H9 (cell line): ENCODE data around the gene RNF26. TPM values are rescaled to one million over a fixed set of nuclear protein-coding genes. Genes with fewer than 3 reads are reported as not detected.
A peak's percentile ranks its signal among the peaks of the same experiment; 100 is the strongest.

Source experiments
- DNase-seq: peaks from one replicate; pipeline ENCODE4 v3.0.0-alpha.2; 2017
- H2AFZ ChIP-seq: one replicate; pipeline ENCODE4 v1.6.1; 2013; ENCODE audit warnings: mild to moderate bottlenecking, low read length, control low read depth, moderate library complexity
- H2AK5ac ChIP-seq: 2 replicates; pipeline ENCODE4 v1.6.1; 2013; ENCODE audit warnings: low read length, control low read depth, mixed read lengths; ENCODE audit not compliant: insufficient read length
- H2BK120ac ChIP-seq: one replicate; pipeline ENCODE4 v1.6.1; 2013; ENCODE audit warnings: low read depth, mild to moderate bottlenecking, low read length, control low read depth, inconsistent platforms; ENCODE audit not compliant: poor library complexity, severe bottlenecking
- H2BK12ac ChIP-seq: 2 replicates; pipeline ENCODE4 v1.6.1; 2013; ENCODE audit warnings: low read length, control low read depth, mixed read lengths, low read depth; ENCODE audit not compliant: insufficient read length
- H2BK15ac ChIP-seq: 2 replicates; pipeline ENCODE4 v1.6.1; 2013; ENCODE audit warnings: low read depth, low read length, control low read depth
- H2BK20ac ChIP-seq: one replicate; pipeline ENCODE4 v1.6.1; 2013; ENCODE audit warnings: low read depth, mild to moderate bottlenecking, low read length, control low read depth, inconsistent platforms; ENCODE audit not compliant: poor library complexity, severe bottlenecking
- H2BK5ac ChIP-seq: 2 replicates; pipeline ENCODE4 v1.6.1; 2013; ENCODE audit warnings: low read length, control low read depth, mixed read lengths; ENCODE audit not compliant: insufficient read length
- H3K14ac ChIP-seq: 2 replicates; pipeline ENCODE4 v1.6.1; 2013; ENCODE audit warnings: low read length, control low read depth; ENCODE audit not compliant: insufficient read depth
- H3K18ac ChIP-seq: 2 replicates; pipeline ENCODE4 v1.6.1; 2013; ENCODE audit warnings: low read depth, mild to moderate bottlenecking, mixed read lengths, low read length, control low read depth; ENCODE audit not compliant: insufficient read length
- H3K23ac ChIP-seq: 2 replicates; pipeline ENCODE4 v1.6.1; 2013; ENCODE audit warnings: low read length, control low read depth, mixed read lengths, low read depth; ENCODE audit not compliant: insufficient read length
- H3K23me2 ChIP-seq: 2 replicates; pipeline ENCODE4 v1.6.1; 2013; ENCODE audit warnings: low read depth, mild to moderate bottlenecking, mixed read lengths, low read length, control low read depth; ENCODE audit not compliant: insufficient read length, poor library complexity, severe bottlenecking
- H3K27ac ChIP-seq: 2 replicates; pipeline ENCODE4 v1.5.1; 2013; ENCODE audit warnings: low read length, control low read depth, mixed read lengths, low read depth; ENCODE audit not compliant: insufficient read length
- H3K27me3 ChIP-seq: 2 replicates; pipeline ENCODE4 v1.6.1; 2013; ENCODE audit warnings: low read length, control low read depth, inconsistent platforms; ENCODE audit not compliant: insufficient read depth
- H3K4ac ChIP-seq: 2 replicates; pipeline ENCODE4 v1.6.1; 2013; ENCODE audit warnings: low read depth, mild to moderate bottlenecking, control low read depth, inconsistent platforms, low read length, moderate library complexity
- H3K4me1 ChIP-seq: 2 replicates; pipeline ENCODE4 v1.6.1; 2013; ENCODE audit warnings: low read length, control low read depth, inconsistent platforms; ENCODE audit not compliant: insufficient read depth
- H3K4me2 ChIP-seq: 2 replicates; pipeline ENCODE4 v1.6.1; 2013; ENCODE audit warnings: low read length, control low read depth, mixed read lengths; ENCODE audit not compliant: insufficient read length, insufficient read depth
- H3K56ac ChIP-seq: 2 replicates; pipeline ENCODE4 v1.6.1; 2013; ENCODE audit warnings: low read depth, mild to moderate bottlenecking, mixed read lengths, low read length, control low read depth; ENCODE audit not compliant: insufficient read length
- H3K79me1 ChIP-seq: 2 replicates; pipeline ENCODE4 v1.6.1; 2013; ENCODE audit warnings: low read depth, mild to moderate bottlenecking, moderate library complexity, low read length, control low read depth, inconsistent platforms; ENCODE audit not compliant: insufficient read depth, poor library complexity, severe bottlenecking
- H3K79me2 ChIP-seq: 2 replicates; pipeline ENCODE4 v1.6.1; 2013; ENCODE audit warnings: low read length, control low read depth, inconsistent platforms; ENCODE audit not compliant: insufficient read depth
- H3K9ac ChIP-seq: 2 replicates; pipeline ENCODE4 v1.6.1; 2013; ENCODE audit warnings: low read length, control low read depth, mixed read lengths; ENCODE audit not compliant: insufficient read length; ENCODE audit errors: extremely low read depth
- H3K9me3 ChIP-seq: one replicate; pipeline ENCODE4 v1.6.1; 2013; ENCODE audit warnings: low read depth, low read length, inconsistent platforms; ENCODE audit not compliant: control insufficient read depth
- H3T11ph ChIP-seq: one replicate; pipeline ENCODE4 v1.6.1; 2013; ENCODE audit warnings: mild to moderate bottlenecking, low read length, control low read depth, inconsistent platforms
- H4K20me1 ChIP-seq: one replicate; pipeline ENCODE4 v1.6.1; 2013; ENCODE audit not compliant: control insufficient read depth, insufficient read length, insufficient read depth
- H4K5ac ChIP-seq: 2 replicates; pipeline ENCODE4 v1.6.1; 2013; ENCODE audit warnings: low read depth, mild to moderate bottlenecking, mixed read lengths, low read length, control low read depth; ENCODE audit not compliant: insufficient read length
- H4K8ac ChIP-seq: replicated peaks from 2 replicates; pipeline ENCODE4 v1.6.1; 2013; ENCODE audit warnings: low read length, control low read depth, mixed read lengths, low read depth; ENCODE audit not compliant: insufficient read length
- H4K91ac ChIP-seq: 2 replicates; pipeline ENCODE4 v1.6.1; 2013; ENCODE audit warnings: low read depth, mild to moderate bottlenecking, moderate library complexity, mixed read lengths, low read length, control low read depth; ENCODE audit not compliant: insufficient read length
- H3K27ac Mint-ChIP-seq, 3 experiments: 2 replicates in 2 of 3; 3 replicates in 1 of 3; pipeline ENCODE4 v1.8.0; 2020 to 2021; ENCODE audit warnings: mixed read lengths in 3 of 3, mild to moderate bottlenecking in 1 of 3, moderate library complexity in 1 of 3
- H3K27me3 Mint-ChIP-seq: 2 replicates; pipeline ENCODE4 v1.8.0; 2021; ENCODE audit warnings: low read depth, mild to moderate bottlenecking, moderate library complexity, mixed read lengths
- H3K36me3 Mint-ChIP-seq, 3 experiments: 2 replicates in 2 of 3; 3 replicates in 1 of 3; pipeline ENCODE4 v1.8.0; 2020 to 2021; ENCODE audit warnings: low read depth in 3 of 3, mixed read lengths in 3 of 3; ENCODE audit not compliant: insufficient read depth in 1 of 3
- H3K4me1 Mint-ChIP-seq, 2 experiments: 2 replicates each; pipeline ENCODE4 v1.8.0; 2020; ENCODE audit warnings: mixed read lengths in 2 of 2
- H3K4me3 Mint-ChIP-seq, 2 experiments: 2 replicates in 1 of 2; 3 replicates in 1 of 2; pipeline ENCODE4 v1.8.0; 2020 to 2021; ENCODE audit warnings: mild to moderate bottlenecking in 2 of 2, mixed read lengths in 2 of 2, moderate library complexity in 1 of 2
- H3K9me3 Mint-ChIP-seq, 2 experiments: 2 replicates in 1 of 2; 3 replicates in 1 of 2; pipeline ENCODE4 v1.8.0; 2020; ENCODE audit warnings: mild to moderate bottlenecking in 2 of 2, mixed read lengths in 2 of 2, moderate library complexity in 1 of 2
- WGBS: extraction: QIAGEN DNeasy Blood & Tissue Kit; methylation state at CpG from one replicate; pipeline ENCODE4 v1.1.7; 2013; ENCODE audit warnings: missing lambda C conversion rate, low lambda C conversion rate, mixed read lengths; ENCODE audit not compliant: insufficient read length; ENCODE audit errors: extremely low coverage; 5-methylcytosine and 5-hydroxymethylcytosine counted together
- total RNA-seq: library from RNA; stranded (reverse); gene quantifications from 2 replicates; pipeline ENCODE4 v1.2.1, GENCODE V29; 2021
- TF ChIP-seq, protein P1 (sequence below): fragments of 200-600 bp; sonication (generic); conservative IDR thresholded peaks from 3 replicates; pipeline ENCODE4 v1.8.0; 2021; ENCODE audit warnings: antibody characterized with exemption, mild to moderate bottlenecking

The RNF26 gene
- total RNA-seq, 1 experiment from 2014 or later: 57.6 TPM

DNA sequence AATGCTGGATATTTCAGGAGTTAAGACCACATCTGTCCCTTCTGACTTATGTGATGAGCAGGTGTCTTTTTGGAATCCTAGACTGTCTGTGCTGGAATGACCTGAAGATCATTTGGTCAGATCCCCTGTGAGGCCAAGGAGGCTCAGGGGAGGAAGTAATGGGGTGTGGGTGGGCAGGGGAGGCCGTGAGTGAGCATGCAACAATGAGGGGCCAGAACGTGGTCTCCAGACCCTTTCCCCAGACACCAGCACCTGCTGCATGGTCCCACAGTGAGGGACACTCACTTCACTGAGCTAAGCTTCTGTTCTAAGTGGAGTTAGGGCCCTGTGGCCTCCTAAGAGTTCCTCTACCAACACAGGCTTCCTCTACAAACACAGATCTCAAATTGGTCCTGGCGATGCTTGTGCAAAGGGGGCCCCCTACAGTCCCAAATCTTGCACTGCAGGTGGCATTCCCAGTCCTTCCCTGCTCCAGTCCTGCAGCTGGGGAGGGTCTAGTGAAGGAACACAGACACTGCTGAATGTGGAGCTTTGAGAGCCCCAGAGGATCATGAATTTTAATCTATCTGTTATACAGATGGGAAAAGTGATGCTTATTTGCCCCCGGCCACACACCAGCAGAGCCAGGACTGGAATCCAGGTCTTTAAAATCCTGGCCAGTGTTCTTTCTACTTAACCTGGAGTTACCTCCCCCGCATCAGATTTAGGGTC, 39.7 kb downstream of the RNF26 start:
- H3K4me2 ChIP-seq: no peak overlapping the region
- H3K79me2 ChIP-seq: no peaks in the 10 kb centered on the region
- H3K18ac ChIP-seq: no peak overlapping the region
- no peaks in the 10 kb centered on the region for H4K20me1 ChIP-seq
- no peak overlapping the region for H3T11ph ChIP-seq
- H4K8ac ChIP-seq: no peak overlapping the region
- H3K9ac ChIP-seq: no peak overlapping the region
- TF ChIP-seq, protein P1, sequence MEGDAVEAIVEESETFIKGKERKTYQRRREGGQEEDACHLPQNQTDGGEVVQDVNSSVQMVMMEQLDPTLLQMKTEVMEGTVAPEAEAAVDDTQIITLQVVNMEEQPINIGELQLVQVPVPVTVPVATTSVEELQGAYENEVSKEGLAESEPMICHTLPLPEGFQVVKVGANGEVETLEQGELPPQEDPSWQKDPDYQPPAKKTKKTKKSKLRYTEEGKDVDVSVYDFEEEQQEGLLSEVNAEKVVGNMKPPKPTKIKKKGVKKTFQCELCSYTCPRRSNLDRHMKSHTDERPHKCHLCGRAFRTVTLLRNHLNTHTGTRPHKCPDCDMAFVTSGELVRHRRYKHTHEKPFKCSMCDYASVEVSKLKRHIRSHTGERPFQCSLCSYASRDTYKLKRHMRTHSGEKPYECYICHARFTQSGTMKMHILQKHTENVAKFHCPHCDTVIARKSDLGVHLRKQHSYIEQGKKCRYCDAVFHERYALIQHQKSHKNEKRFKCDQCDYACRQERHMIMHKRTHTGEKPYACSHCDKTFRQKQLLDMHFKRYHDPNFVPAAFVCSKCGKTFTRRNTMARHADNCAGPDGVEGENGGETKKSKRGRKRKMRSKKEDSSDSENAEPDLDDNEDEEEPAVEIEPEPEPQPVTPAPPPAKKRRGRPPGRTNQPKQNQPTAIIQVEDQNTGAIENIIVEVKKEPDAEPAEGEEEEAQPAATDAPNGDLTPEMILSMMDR: peak; percentile 93
- peaks cover 2% of the 10 kb centered on the region; the same call in 1 of the 2 replicates for H3K4me1 ChIP-seq
- no peak overlapping the region for H3K4ac ChIP-seq
- H2AFZ ChIP-seq: no peak overlapping the region
- no peak overlapping the region for H2AK5ac ChIP-seq
- no peaks in the 10 kb centered on the region for H3K27me3 ChIP-seq
- Mint-ChIP-seq H3K27me3 (peaks cover 14% of the 10 kb centered on the region), H3K36me3 (peaks cover 0 to 3% (median 0%) of the 10 kb centered on the region in 3 experiments; a peak in 1 of 7 replicates), H3K4me1 (peaks cover 69 to 78% of the 10 kb centered on the region in 2 experiments), H3K9me3 (no peaks in the 10 kb centered on the region), H3K27ac (no peak overlapping the region), H3K4me3 (no peak overlapping the region; a peak in 1 of 5 replicates)
- no peak overlapping the region for H3K56ac ChIP-seq
- no peaks in the 10 kb centered on the region for H3K79me1 ChIP-seq
- H3K27ac ChIP-seq: no peak overlapping the region
- DNase-seq: peak; percentile 88
- no peak overlapping the region for H2BK5ac ChIP-seq
- no peak overlapping the region for H2BK15ac ChIP-seq
- no peaks in the 10 kb centered on the region for H3K23me2 ChIP-seq
- WGBS: no CpG with 5 or more reads among the region's 5 CpGs
- H3K9me3 ChIP-seq: no peaks in the 10 kb centered on the region
- H2BK20ac ChIP-seq: no peak overlapping the region
- no peak overlapping the region for H4K5ac ChIP-seq
- no peak overlapping the region for H3K14ac ChIP-seq
- no peak overlapping the region for H2BK12ac ChIP-seq
- H2BK120ac ChIP-seq: no peak overlapping the region
- no peak overlapping the region for H4K91ac ChIP-seq
- no peak overlapping the region for H3K23ac ChIP-seq
